Inflammatory macrophage treated with lipopolysaccharide for 1 hour (primary cell): ENCODE results near the gene PLIN5.

Experiments
- DNase-seq, 2 donors: peaks; one replicate each; pipeline ENCODE4 v3.0.0-alpha.2; 2020 to 2022

Gene PLIN5

DNA sequence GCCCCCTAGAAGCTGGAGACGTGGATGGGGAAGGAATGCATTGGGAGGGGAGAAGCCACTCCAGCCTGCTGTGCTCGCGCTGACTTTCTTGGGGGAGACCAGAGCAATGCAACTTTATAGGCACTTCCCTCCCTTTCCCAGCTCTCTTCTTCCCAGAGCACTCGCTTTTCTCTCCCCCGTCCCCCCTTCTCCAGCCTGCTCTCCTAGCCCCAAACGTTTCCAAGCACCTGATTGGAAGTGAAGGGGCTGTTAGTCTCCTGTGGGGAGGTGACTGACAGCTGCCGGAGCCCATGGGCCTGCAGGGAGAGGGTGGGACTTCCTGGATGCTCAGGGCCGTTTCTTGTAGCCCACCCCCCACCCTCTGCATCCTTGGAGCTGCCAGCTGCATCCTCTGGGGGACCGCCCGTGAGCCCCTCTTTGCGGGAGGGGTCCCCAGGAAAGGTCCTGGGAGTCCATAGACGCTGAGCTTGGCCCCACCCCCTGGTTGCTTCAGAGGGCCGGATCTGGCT lies 60.5 kb downstream of the PLIN5 start:
- DNase-seq = peak in 1 of 2 donors; percentile 16

DNA sequence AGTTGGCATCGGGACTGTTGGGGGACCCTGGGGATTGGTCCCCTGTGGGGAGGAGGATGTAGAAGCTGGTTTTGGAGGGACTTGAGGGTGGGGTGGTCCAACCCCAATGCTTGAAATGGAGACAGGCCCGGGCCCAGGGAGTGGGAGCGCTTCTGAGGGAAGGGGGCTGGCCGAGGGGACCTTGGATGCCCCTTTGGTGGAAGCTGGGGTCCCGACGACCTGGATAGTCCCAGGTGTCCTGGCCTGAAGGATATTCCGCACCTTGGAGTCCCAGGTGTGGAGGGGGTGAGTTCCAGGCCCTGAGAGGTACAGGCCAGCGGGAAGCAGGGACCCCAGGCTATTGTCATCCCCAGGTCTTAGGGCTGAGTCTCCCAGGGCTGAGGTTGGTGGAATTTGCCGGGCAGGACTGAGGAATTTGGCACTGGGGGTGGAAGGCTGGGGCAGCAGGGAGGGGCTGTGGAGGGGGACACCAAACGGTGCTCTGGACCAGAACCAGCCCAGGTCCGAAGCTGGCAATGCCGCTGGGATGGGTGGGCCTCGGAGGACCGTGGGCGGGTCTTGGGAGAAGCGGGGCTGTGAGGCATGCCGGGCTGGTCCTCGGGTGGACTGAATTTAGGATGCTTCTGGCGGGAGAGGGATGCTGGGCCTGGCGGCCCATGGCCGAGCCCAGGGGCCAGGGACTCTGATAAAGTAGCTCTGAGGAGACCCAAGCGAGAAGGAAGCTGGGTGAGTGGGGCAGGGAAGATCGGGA lies 61.1 kb downstream of the PLIN5 start:
- DNase-seq = no peak

DNA sequence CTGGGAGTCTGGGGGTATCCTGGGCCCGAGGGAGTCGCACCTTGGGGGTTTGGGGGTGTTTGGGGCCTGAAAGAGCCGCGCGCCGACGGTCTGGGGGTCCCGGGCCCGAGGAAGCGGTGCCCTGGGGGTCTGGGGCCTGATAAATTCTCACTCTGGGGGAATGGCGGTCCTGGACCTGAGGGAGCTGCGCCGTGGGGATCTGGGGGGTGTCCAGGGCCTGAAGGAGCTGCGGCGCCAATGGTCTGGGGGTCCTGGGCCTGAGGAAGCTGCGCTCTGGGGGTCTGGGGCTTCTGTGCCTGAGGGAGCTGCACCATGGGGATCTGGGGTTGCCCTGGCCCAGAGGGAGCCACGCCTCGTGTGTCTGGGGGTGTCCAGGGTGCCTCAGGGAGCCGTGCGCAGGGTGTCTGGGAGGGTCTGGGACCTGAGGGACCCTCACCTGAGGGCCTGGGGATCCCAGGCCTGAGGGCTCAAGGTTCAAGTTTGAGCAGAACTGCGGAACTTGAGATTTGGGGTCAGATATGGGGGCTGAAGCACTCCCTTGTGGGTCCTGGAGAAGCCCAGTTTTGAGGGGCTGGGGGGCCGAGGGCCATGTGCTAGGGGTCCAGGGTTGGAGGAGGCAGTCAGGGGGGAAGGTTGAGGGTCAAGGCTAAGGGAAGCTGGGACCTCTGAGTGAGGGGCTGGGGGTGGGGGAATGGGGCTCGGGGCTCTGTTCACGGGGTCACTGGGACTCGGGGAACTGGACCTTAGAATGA lies 61.8 kb downstream of the PLIN5 start:
- DNase-seq = no peak
